ENCODE results near the gene CACNA1C. TPM values are rescaled to one million over a fixed set of nuclear protein-coding genes. Genes with fewer than 3 reads are reported as not detected.

The CACNA1C gene
- polyA plus RNA-seq, 2 donors = 2.1 to 2.5 TPM

DNA sequence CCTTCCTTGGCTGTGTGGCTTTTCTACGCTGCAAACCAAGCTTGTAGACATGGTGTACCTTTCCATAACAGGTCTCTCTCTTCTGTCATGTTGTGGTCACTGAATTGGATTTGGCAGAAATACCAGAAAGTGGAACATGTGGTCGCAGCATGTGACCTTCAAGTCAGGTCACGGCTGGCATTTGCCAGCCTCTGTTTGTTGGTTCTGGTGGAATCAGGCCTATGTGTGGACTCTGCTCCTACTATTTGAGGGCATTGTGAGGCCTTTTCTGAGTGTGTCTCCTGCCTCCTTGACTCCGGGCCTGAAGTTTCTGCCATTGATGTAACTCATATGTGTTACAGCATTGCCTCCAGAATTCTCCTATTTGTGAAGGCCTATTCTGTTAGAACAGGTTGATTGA is 116.7 kb downstream of the CACNA1C start:
- peaks cover 3 to 6% of the 10 kb centered on the region in 2 donors for H3K4me1 ChIP-seq (ENCODE audit: control insufficient read depth in 2 of 2, insufficient read depth in 2 of 2, low read length in 1 of 2)
- H3K27ac ChIP-seq (ENCODE audit: low read depth in 2 of 2, low read length in 1 of 2) = peak overlapping the region; percentile 32 to 63
- H3K9me3 ChIP-seq (ENCODE audit: control insufficient read depth in 2 of 2, insufficient read depth in 1 of 2, low read depth in 1 of 2, low read length in 1 of 2) = peaks cover 2% of the 10 kb centered on the region in 2 donors
- H3K27me3 ChIP-seq (ENCODE audit: control insufficient read depth in 1 of 2, insufficient read depth in 2 of 2, low read length in 2 of 2) = no peaks in the 10 kb centered on the region
- 83 to 90% methylated on average over 4 of the region's 4 CpGs for WGBS, 2 donors
- H3K36me3 ChIP-seq (ENCODE audit: control insufficient read depth in 2 of 2, insufficient read depth in 2 of 2, low read length in 1 of 2) = no peaks in the 10 kb centered on the region
- no peak overlapping the region for H3K4me3 ChIP-seq (ENCODE audit: low read depth in 1 of 2, low read length in 2 of 2)

DNA sequence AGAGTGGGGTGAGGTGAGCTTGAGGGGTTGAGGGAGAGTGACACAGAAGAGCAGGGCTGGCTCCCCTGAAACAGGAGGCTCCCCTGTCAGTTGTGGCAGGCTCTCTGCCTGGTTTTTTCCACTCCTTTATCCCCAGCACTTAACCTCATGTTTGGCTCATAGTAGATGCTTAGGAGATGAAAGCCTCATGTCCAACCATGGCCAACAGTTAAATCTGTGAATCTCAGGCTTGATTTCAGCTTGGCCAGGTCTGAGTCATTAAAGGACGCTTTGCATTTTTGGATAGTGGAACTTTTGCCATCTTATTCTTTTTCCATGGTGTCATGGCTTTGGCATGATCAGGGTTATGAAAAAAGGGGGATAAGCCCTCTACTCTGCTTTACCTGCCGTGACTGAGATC is 117.2 kb downstream of the CACNA1C start:
- H3K4me3 ChIP-seq (ENCODE audit: low read depth in 1 of 2, low read length in 2 of 2) = no peak overlapping the region
- WGBS, 2 donors = 75 to 84% methylated on average over 2 of the region's 2 CpGs
- no peaks in the 10 kb centered on the region for H3K27me3 ChIP-seq (ENCODE audit: control insufficient read depth in 1 of 2, insufficient read depth in 2 of 2, low read length in 2 of 2)
- H3K9me3 ChIP-seq (ENCODE audit: control insufficient read depth in 2 of 2, insufficient read depth in 1 of 2, low read depth in 1 of 2, low read length in 1 of 2) = peaks cover 2% of the 10 kb centered on the region in 2 donors
- peaks cover 3 to 6% of the 10 kb centered on the region in 2 donors for H3K4me1 ChIP-seq (ENCODE audit: control insufficient read depth in 2 of 2, insufficient read depth in 2 of 2, low read length in 1 of 2)
- no peaks in the 10 kb centered on the region for H3K36me3 ChIP-seq (ENCODE audit: control insufficient read depth in 2 of 2, insufficient read depth in 2 of 2, low read length in 1 of 2)
- peak overlapping the region; percentile 32 to 47 for H3K27ac ChIP-seq (ENCODE audit: low read depth in 2 of 2, low read length in 1 of 2)

DNA sequence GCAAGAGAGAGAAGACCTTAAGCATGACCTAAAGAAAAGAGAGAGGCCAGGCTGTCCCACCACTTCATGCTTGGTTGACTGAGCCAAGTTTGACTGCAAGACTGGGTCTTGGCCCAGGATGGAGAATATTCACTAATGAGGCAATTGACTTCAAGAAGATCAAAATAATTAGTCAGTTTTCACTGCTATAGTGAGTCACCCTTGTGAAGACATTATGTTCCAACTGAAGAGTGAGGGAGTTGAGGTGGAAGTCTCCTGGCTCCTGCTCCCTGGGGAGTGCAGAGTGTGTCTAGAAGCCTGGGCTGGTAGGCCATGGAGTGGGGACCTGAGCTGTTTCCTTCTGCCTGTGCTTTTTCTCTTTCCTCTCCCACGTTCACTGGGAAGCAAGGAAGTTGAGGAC is 117.6 kb downstream of the CACNA1C start:
- H3K27ac ChIP-seq (ENCODE audit: low read depth in 2 of 2, low read length in 1 of 2) = peak overlapping the region; percentile 49 to 72
- H3K27me3 ChIP-seq (ENCODE audit: control insufficient read depth in 1 of 2, insufficient read depth in 2 of 2, low read length in 2 of 2) = no peaks in the 10 kb centered on the region
- no peaks in the 10 kb centered on the region for H3K36me3 ChIP-seq (ENCODE audit: control insufficient read depth in 2 of 2, insufficient read depth in 2 of 2, low read length in 1 of 2)
- H3K4me3 ChIP-seq (ENCODE audit: low read depth in 1 of 2, low read length in 2 of 2) = no peak overlapping the region
- H3K4me1 ChIP-seq (ENCODE audit: control insufficient read depth in 2 of 2, insufficient read depth in 2 of 2, low read length in 1 of 2) = peaks cover 3 to 6% of the 10 kb centered on the region in 2 donors
- peaks cover 2% of the 10 kb centered on the region in 2 donors for H3K9me3 ChIP-seq (ENCODE audit: control insufficient read depth in 2 of 2, insufficient read depth in 1 of 2, low read depth in 1 of 2, low read length in 1 of 2)
- 88 to 100% methylated on average over 1 of the region's 1 CpG for WGBS, 2 donors

DNA sequence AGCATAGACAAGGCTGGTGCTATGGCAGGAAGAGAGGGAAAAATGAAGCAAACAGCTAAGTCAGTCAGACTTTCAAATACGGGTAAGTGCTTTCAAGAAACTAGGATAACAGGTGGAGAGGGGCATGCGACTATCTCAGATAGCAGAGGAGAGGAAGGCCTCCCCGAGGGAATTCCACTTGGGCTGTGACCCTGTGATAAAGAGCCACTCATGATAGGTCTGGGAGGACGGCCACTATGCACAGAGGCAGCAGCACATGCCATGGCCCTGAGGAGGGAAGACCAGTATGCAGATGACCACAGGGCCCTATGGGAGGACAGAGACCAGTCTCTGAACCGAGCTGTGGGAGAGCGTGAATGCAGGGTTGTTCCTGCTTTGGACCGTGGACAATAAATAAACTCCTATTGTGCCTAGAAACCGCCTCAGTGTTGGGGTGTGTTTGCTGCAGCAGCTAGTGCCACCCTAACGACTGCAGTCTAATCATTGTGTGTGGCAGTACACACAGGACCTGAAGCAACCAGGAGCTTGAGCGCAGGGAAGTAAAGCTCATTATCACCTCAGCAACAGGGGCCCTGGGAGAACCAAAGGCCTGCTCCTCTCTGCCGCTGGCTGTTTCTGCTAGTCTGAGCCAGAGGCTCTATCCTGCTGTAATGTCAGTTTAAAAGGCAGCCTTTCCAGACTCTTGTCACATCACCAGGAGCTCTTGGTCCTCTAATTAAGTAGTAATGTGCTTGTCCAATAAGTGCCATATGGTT is 119.1 kb downstream of the CACNA1C start:
- peak overlapping the region in 1 of 2 donors; percentile 45 for H3K27ac ChIP-seq (ENCODE audit: low read depth in 2 of 2, low read length in 1 of 2)
- WGBS, 2 donors = 77 to 82% methylated on average over 11 of the region's 11 CpGs
- no peak overlapping the region for H3K4me3 ChIP-seq (ENCODE audit: low read depth in 1 of 2, low read length in 2 of 2)
- no peaks in the 10 kb centered on the region for H3K27me3 ChIP-seq (ENCODE audit: control insufficient read depth in 1 of 2, insufficient read depth in 2 of 2, low read length in 2 of 2)
- peaks cover 3 to 6% of the 10 kb centered on the region in 2 donors for H3K4me1 ChIP-seq (ENCODE audit: control insufficient read depth in 2 of 2, insufficient read depth in 2 of 2, low read length in 1 of 2)
- peaks cover 2% of the 10 kb centered on the region in 2 donors for H3K9me3 ChIP-seq (ENCODE audit: control insufficient read depth in 2 of 2, insufficient read depth in 1 of 2, low read depth in 1 of 2, low read length in 1 of 2)
- no peaks in the 10 kb centered on the region for H3K36me3 ChIP-seq (ENCODE audit: control insufficient read depth in 2 of 2, insufficient read depth in 2 of 2, low read length in 1 of 2)

DNA sequence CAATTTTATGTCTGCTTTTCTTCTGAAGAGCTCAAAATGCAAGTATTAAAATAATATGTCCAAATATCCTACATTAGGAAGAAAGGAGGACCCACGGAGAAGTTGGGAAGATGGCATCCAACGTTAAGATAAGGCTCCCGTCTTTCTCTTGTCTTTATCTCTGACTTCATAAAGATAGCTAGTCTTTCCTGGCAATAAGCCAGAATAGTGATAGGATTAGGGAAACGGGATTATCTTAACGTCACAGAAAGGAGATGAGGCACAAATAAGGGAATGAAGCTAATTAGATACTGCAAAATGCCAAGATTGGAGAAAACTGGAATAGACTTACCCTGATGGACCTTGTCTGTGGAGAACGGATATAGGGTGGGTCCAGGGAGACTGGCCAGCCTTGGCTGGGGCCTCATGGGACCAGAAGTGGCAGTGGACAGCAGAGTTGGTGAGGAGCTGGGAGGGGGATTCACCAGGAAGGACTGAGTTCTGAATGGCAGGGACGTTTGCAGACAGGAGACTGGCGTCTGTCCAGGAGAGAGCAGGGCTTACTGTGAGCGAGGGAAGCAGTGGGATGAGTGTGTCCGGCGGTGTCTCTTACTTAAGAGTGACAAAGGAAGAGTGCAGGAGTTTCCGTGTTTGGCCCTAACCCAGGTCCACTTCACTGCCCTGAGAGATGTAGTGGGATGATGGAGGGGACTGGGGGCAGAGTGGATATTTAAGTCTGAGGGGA is 119.9 kb downstream of the CACNA1C start:
- peaks cover 0 to 2% of the 10 kb centered on the region in 2 donors for H3K9me3 ChIP-seq (ENCODE audit: control insufficient read depth in 2 of 2, insufficient read depth in 1 of 2, low read depth in 1 of 2, low read length in 1 of 2)
- peak overlapping the region in 1 of 2 donors; percentile 47 for H3K27ac ChIP-seq (ENCODE audit: low read depth in 2 of 2, low read length in 1 of 2)
- H3K36me3 ChIP-seq (ENCODE audit: control insufficient read depth in 2 of 2, insufficient read depth in 2 of 2, low read length in 1 of 2) = no peaks in the 10 kb centered on the region
- H3K4me1 ChIP-seq (ENCODE audit: control insufficient read depth in 2 of 2, insufficient read depth in 2 of 2, low read length in 1 of 2) = peaks cover 3 to 6% of the 10 kb centered on the region in 2 donors
- no peak overlapping the region for H3K4me3 ChIP-seq (ENCODE audit: low read depth in 1 of 2, low read length in 2 of 2)
- 61 to 65% methylated on average over 12 of the region's 12 CpGs for WGBS, 2 donors
- H3K27me3 ChIP-seq (ENCODE audit: control insufficient read depth in 1 of 2, insufficient read depth in 2 of 2, low read length in 2 of 2) = no peaks in the 10 kb centered on the region

DNA sequence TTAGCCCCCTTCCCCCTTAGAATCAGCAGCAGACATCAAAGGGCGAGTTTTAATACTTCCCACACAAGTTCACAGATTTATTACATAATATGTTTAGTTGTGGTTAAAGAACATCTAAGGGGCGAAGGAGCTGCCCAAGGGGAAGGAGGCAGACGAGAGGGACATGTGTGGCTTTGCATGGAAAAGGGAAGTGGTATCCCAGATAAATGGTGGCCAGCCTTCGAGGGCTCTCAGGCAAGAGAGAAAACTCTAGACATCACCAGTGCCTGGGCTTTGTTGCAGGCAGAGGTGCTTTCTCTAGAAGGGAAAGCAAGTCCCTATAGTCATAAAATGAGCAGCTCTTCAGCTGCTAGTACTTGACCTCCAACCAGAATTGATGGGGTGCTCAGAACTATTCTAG is 121.2 kb downstream of the CACNA1C start:
- H3K9me3 ChIP-seq (ENCODE audit: control insufficient read depth in 2 of 2, insufficient read depth in 1 of 2, low read depth in 1 of 2, low read length in 1 of 2) = peaks cover 0 to 2% of the 10 kb centered on the region in 2 donors
- no peak overlapping the region for H3K4me3 ChIP-seq (ENCODE audit: low read depth in 1 of 2, low read length in 2 of 2)
- H3K36me3 ChIP-seq (ENCODE audit: control insufficient read depth in 2 of 2, insufficient read depth in 2 of 2, low read length in 1 of 2) = no peaks in the 10 kb centered on the region
- 62 to 66% methylated on average over 4 of the region's 4 CpGs for WGBS, 2 donors
- no peaks in the 10 kb centered on the region for H3K27me3 ChIP-seq (ENCODE audit: control insufficient read depth in 1 of 2, insufficient read depth in 2 of 2, low read length in 2 of 2)
- H3K27ac ChIP-seq (ENCODE audit: low read depth in 2 of 2, low read length in 1 of 2) = no peak overlapping the region
- peaks cover 3 to 6% of the 10 kb centered on the region in 2 donors for H3K4me1 ChIP-seq (ENCODE audit: control insufficient read depth in 2 of 2, insufficient read depth in 2 of 2, low read length in 1 of 2)

DNA sequence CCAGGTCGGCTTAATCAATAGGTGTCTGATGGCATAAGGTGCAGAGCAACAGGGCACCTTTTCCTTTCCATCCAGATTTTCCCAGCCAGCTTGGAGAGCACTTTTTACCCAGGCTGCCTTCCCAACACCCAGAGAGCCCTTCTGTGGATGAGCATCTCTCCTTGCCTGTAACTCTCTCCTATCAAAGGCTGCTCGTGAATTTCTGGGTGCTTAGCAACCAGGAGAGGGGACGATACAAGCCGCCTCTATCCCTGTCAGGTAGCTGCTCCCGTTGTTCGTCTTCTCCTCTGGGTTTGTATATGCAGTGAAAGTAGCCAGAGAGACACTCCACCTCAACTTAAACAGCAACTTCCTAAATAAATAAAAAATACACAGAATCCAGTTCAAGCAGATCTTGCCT is 124.2 kb downstream of the CACNA1C start:
- peaks cover 0 to 4% of the 10 kb centered on the region in 2 donors for H3K4me1 ChIP-seq (ENCODE audit: control insufficient read depth in 2 of 2, insufficient read depth in 2 of 2, low read length in 1 of 2)
- H3K27ac ChIP-seq (ENCODE audit: low read depth in 2 of 2, low read length in 1 of 2) = no peak overlapping the region
- H3K36me3 ChIP-seq (ENCODE audit: control insufficient read depth in 2 of 2, insufficient read depth in 2 of 2, low read length in 1 of 2) = no peaks in the 10 kb centered on the region
- H3K4me3 ChIP-seq (ENCODE audit: low read depth in 1 of 2, low read length in 2 of 2) = no peak overlapping the region
- 71 to 84% methylated on average over 6 of the region's 6 CpGs for WGBS, 2 donors
- no peaks in the 10 kb centered on the region for H3K27me3 ChIP-seq (ENCODE audit: control insufficient read depth in 1 of 2, insufficient read depth in 2 of 2, low read length in 2 of 2)
- no peaks in the 10 kb centered on the region for H3K9me3 ChIP-seq (ENCODE audit: control insufficient read depth in 2 of 2, insufficient read depth in 1 of 2, low read depth in 1 of 2, low read length in 1 of 2)

DNA sequence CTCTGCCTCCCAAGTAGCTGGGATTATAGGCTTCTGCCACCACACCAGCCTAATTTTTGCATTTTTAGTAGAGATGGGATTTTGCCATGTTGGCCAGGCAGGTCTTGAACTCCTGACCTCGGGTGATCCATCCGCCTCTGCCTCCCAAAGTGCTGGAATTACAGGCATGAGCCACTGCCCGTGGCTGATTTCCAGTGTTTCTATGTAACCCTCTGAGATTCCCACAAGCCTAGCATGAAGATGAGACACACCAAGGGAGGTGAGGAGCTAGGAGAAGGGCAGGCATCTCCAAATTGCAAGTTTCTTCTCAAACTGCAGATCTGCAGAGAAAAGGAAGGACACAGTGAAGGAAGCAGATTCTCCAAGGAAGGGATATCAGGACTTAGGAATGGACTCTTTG is 125.0 kb downstream of the CACNA1C start:
- H3K4me3 ChIP-seq (ENCODE audit: low read depth in 1 of 2, low read length in 2 of 2) = no peak overlapping the region
- no peaks in the 10 kb centered on the region for H3K27me3 ChIP-seq (ENCODE audit: control insufficient read depth in 1 of 2, insufficient read depth in 2 of 2, low read length in 2 of 2)
- 64 to 74% methylated on average over 3 of the region's 3 CpGs for WGBS, 2 donors
- peaks cover 0 to 4% of the 10 kb centered on the region in 2 donors for H3K4me1 ChIP-seq (ENCODE audit: control insufficient read depth in 2 of 2, insufficient read depth in 2 of 2, low read length in 1 of 2)
- no peaks in the 10 kb centered on the region for H3K9me3 ChIP-seq (ENCODE audit: control insufficient read depth in 2 of 2, insufficient read depth in 1 of 2, low read depth in 1 of 2, low read length in 1 of 2)
- no peak overlapping the region for H3K27ac ChIP-seq (ENCODE audit: low read depth in 2 of 2, low read length in 1 of 2)
- H3K36me3 ChIP-seq (ENCODE audit: control insufficient read depth in 2 of 2, insufficient read depth in 2 of 2, low read length in 1 of 2) = no peaks in the 10 kb centered on the region

DNA sequence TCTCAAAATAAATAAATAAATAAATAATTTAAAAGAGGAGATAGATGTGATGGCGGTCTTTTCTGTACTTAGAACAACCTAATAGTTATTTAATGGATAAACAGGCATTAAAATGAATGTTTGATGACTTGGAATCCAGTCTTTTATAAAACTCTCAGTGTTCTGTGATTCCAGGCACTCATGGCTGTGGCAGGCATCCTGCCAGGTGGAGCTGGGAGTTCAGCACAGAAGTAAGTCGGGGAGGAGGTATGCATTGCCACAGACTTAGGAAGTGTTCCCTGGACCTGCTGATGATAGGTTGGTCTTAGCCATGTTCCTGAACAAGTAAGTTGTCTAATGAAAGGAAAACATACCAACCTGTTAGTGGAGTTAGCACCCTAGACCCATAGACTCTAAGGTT is 126.3 kb downstream of the CACNA1C start:
- WGBS, 2 donors = 77 to 84% methylated on average over 2 of the region's 2 CpGs
- H3K36me3 ChIP-seq (ENCODE audit: control insufficient read depth in 2 of 2, insufficient read depth in 2 of 2, low read length in 1 of 2) = no peaks in the 10 kb centered on the region
- H3K4me1 ChIP-seq (ENCODE audit: control insufficient read depth in 2 of 2, insufficient read depth in 2 of 2, low read length in 1 of 2) = peaks cover 3 to 4% of the 10 kb centered on the region in 2 donors
- no peak overlapping the region for H3K27ac ChIP-seq (ENCODE audit: low read depth in 2 of 2, low read length in 1 of 2)
- H3K4me3 ChIP-seq (ENCODE audit: low read depth in 1 of 2, low read length in 2 of 2) = no peak overlapping the region
- H3K9me3 ChIP-seq (ENCODE audit: control insufficient read depth in 2 of 2, insufficient read depth in 1 of 2, low read depth in 1 of 2, low read length in 1 of 2) = no peaks in the 10 kb centered on the region
- no peaks in the 10 kb centered on the region for H3K27me3 ChIP-seq (ENCODE audit: control insufficient read depth in 1 of 2, insufficient read depth in 2 of 2, low read length in 2 of 2)

Data from esophagus (tissue), 2 donors.